K562 (cell line): ENCODE data around the gene DTX4. TPM values are rescaled to one million over a fixed set of nuclear protein-coding genes. Genes with fewer than 3 reads are reported as not detected.

Experiments
- GABPA ChIP-seq: fragments of 200-800 bp; sonication (Bioruptor generic); conservative IDR thresholded peaks from 2 replicates; pipeline ENCODE4 v1.6.1; 2016; ENCODE audit warnings: low read depth, missing genetic modification characterization, missing compliant biosample characterization
- KLF1 ChIP-seq: fragments of 450-650 bp; IDR thresholded peaks from 2 replicates; pipeline ENCODE4 v1.6.1; 2016; ENCODE audit warnings: missing genetic modification characterization, missing compliant biosample characterization
- ZBTB40 ChIP-seq, 2 experiments: fragments of 450-650 bp in 1 of 2; sonication (generic) in 1 of 2; formaldehyde crosslinking in 1 of 2; IDR thresholded peaks; 2 replicates each; pipeline versions ENCODE4 v1.7.1 to v1.9.0; 2016 to 2022; ENCODE audit warnings: inconsistent platforms in 1 of 2, mild to moderate bottlenecking in 1 of 2, missing genetic modification reagents in 1 of 2
- polyA plus RNA-seq, 8 experiments: library from polyadenylated mRNA; depleted of rRNA in 4 of 8; stranded (reverse) in 5 of 8; unstranded in 3 of 8; fragments of >200 nt; fragmentation: Nextera tagmentation in 2 of 8; fragmentation: Illumina TruSeq in 1 of 8; extraction: Ambion mirVana in 2 of 8; extraction: Trizol in 1 of 8; gene quantifications; 2 replicates each; pipeline versions ENCODE4 v1.2.1 to v1.2.3, GENCODE V29; 2011 to 2014; ENCODE audit warnings: inconsistent platforms in 1 of 8, missing spikeins in 1 of 8
- total RNA-seq, 7 experiments: library from RNA; depleted of rRNA in 6 of 7; stranded (reverse); fragments of >200 nt in 6 of 7; fragmentation: Illumina TruSeq in 2 of 7; extraction: Trizol in 2 of 7; gene quantifications; 2 replicates each; pipeline versions ENCODE4 v1.2.1 to v1.2.3, GENCODE V29; 2011 to 2021; ENCODE audit warnings: low replicate concordance in 1 of 7

The DTX4 gene
- total and polyA plus RNA-seq, 9 of the 15 experiments (the other 6 are each of a cell fraction or from before 2014, with no cell fraction given), result 0.03 to 0.47 (median 0.04) TPM; not detected in 4

- peak; percentile 43; the same call in 1 of the 2 replicates for TF ChIP-seq ZBTB40 (IDR thresholded peaks at IDR 0.05)
- TF ChIP-seq ZBTB40 (CRISPR knock-in tag; IDR thresholded peaks at IDR 0.05), result no peak
- no peak for TF ChIP-seq KLF1 (tag)
- TF ChIP-seq GABPA, result peak; percentile 71
- TF ChIP-seq, all 486 proteins: peak for 3
Measured at GRCh38 chr11:59199546-59200422, 27.9 kb downstream of the DTX4 start (continued).
